GM18867 (cell line): Measurements from ENCODE around the gene MARS1.
A peak's percentile ranks its signal among the peaks of the same experiment; 100 is the strongest.
"Not testable (repeated sequence)": the region's sequence is repeated elsewhere in the genome, so short reads cannot be mapped to it uniquely, and the experiment has no call there.

ENCODE experiments used
- ATAC-seq: cut with Tn5 transposase; IDR thresholded peaks from one replicate; pipeline ENCODE4 v1.9.1; 2021; ENCODE audit warnings: mild to moderate bottlenecking, moderate library complexity; ENCODE audit not compliant: unreplicated experiment

MARS1 gene

GRCh38 chr12:57515408-57515933 is 27.6 kb downstream of the MARS1 start:
- no peak for ATAC-seq

- ATAC-seq, result no peak
Measured at GRCh38 chr12:57515934-57516541, 28.2 kb downstream of the MARS1 start.

- no peak for ATAC-seq
Measured at GRCh38 chr12:57516617-57517153, 28.8 kb downstream of the MARS1 start.

GRCh38 chr12:57517187-57517586 is 29.3 kb downstream of the MARS1 start:
- ATAC-seq, result no peak

- not testable (repeated sequence) for ATAC-seq
Measured at GRCh38 chr12:57517718-57518117, 29.9 kb downstream of the MARS1 start.

GRCh38 chr12:57518176-57518919 is 30.5 kb downstream of the MARS1 start:
- ATAC-seq, result no peak

- no peak for ATAC-seq
Measured at GRCh38 chr12:57518920-57519795, 31.3 kb downstream of the MARS1 start.

DNA sequence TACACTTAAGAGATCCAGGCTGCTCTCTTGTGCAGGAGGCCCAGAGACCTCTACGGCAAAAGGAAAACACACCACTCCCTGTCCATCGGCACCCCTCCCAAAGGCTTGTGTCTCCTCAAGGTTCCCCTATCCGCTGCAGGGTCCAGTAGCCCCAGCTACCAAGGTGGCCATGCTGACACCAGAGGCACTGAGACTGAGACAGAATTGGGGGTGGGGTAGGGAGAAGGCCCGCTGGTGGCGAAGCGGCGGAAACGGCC is 31.9 kb downstream of the MARS1 start:
- ATAC-seq, result peak; percentile 5

GRCh38 chr12:57520053-57520818 is 32.4 kb downstream of the MARS1 start, which contains the start of gene DDIT3:
Gene DDIT3 (minus strand): TSS chr12:57520514. CDS start chr12:57517406, 3,108 bp downstream.
- peak; percentile 63 for ATAC-seq

GRCh38 chr12:57521525-57522010 is 33.7 kb downstream of the MARS1 start:
- no peak for ATAC-seq

DNA sequence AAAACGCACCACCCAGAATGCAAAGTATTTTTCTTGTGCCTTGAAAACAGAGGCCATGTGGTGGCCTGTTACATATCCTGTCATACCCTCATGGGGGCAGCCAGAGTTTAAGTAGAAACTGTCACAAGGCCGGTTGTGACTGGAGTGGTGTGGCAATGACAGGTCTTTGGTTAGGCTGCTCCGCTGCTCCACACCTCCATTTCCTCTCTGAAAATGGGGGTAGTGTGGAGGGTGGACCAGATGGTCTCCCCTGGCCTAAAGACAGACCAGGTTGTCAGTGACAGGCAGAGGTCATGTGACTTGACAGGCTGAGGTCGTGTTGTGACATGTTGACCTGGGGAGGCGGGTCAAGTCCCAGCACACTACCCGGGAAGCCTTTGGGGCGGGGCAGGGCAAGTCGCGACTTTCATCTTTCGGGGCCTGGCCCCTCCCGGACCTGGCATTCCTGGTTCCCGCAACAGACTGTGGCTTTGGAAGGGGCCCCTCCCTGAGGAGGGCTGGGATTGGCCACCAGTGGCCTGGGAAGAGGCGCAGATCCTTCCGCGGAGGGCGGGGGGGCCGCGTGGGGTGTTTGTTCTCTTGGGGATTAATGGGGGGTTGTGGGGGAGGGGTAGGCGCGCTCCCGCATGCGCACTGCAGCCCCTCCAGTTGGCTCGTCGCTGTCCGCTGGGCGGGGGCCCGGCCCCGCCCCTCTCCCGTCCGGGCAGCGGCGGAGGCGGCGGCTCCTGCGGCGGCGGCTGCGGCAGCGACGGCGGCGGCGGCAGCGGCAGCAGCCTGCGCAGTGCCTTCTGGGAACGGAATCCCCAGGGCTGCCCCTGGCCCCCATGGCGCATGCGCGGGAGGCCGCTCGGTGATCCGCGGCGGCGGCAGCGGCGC is 34.4 kb downstream of the MARS1 start, which contains the start of gene MBD6:
MBD6 (plus strand) TSS at position 814 of the 876 bp plus-strand sequence. CDS start 1,480 bp downstream, outside the sequence.
- ATAC-seq, result peak; percentile 47

DNA sequence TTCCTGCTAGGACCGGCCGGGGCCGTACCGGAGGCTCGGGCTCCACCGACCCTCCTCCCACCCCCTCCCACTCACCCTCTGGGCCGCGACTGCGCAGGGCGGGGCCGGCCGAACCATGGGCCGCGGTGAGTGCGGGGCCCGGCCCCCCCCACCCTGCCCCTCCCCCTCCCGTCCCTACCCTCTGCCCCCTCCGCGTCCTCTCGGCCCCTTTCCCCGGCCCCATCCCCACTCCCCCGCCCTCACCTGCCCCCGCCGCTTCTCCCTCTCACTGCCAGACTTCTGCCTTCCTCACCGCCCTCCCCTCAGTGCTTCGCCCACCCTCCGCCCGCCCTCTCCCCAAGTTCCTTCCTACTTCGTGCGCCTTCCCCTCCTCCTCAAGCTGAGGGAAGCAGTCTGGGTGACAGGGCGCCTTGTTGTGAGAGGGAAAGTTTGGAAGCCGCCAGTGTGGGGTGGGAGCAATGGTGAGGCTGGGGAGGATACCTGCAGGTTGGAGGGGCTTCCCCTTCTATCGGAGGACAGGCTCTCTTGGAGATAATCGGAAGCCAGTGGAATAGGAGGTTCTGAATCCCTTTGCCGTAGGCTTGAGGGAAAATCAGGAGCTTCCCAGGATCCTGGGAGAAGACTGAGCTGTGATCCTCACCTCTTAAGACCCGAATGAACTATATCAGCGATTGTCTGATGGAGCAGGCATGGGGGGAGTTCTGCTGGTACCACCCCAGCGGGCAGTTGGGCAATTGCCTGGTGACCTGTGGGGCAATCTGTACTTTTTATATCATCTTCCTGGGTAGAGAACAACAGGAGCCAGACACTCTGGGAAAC is 35.2 kb downstream of the MARS1 start:
- no peak for ATAC-seq

DNA sequence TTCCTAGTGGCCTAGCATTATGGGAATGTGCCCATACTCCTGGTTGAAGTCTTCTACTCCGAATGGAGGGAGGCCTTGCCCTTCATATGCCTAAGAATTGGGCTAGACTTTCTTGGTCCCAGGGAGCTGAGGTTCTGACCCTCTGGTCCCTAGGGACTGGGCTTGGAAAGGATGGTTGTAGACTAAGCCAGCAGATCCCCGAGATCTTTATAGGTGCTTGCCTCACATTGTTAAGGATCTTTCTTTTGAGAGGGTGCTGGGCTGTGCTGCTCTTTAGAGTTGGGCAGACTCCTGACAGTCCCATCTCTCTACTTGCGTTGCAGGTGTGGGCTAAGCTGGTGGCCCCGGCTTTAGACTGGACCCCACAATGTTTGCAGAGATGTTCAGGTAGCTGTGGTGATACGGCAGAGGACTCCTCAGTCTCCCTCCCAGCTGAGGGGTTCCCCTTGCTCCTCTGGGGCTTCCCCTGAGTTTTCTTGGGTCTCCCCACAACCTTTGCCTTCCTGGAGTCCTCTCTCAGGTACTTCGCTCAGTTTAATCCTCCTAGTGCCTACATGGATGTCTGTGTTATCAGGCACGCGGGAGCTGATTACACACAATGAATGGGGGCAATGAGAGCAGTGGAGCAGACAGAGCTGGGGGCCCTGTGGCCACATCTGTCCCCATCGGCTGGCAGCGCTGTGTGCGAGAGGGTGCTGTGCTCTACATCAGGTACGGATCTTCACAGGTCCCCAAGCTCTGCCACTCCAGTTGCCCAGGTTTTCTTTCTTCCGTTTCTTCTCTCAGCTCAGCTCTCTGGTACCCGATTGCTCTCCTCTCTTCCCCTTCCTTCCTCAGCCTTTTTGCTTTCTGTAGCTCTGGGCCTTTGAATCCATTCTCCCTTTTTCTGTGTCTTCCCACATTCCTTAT is 36.1 kb downstream of the MARS1 start:
- no peak for ATAC-seq

- ATAC-seq, result no peak
Measured at GRCh38 chr12:57524814-57525614, 37.1 kb downstream of the MARS1 start.

DNA sequence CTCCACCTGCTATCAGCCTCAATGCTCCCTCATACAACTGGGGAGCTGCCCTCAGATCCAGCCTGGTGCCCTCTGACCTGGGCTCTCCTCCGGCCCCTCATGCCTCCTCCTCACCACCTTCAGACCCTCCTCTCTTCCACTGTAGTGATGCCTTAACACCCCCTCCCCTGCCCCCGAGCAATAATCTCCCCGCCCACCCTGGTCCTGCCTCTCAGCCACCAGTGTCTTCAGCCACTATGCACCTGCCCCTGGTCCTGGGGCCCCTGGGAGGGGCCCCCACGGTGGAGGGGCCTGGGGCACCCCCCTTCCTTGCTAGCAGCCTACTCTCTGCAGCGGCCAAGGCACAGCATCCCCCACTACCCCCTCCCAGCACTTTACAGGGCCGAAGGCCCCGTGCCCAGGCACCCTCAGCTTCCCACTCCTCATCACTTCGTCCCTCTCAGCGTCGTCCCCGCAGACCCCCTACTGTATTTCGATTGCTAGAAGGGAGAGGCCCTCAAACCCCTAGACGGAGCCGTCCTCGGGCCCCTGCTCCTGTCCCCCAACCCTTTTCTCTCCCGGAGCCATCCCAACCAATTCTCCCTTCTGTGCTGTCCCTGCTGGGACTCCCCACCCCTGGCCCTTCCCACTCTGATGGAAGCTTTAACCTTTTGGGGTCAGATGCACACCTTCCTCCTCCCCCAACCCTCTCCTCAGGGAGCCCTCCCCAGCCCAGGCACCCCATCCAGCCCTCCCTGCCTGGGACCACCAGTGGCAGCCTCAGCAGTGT is 37.9 kb downstream of the MARS1 start:
- no peak for ATAC-seq
